NK-92 treated with Interleukin-12 subunit alpha and Interleukin-12 subunit beta, amount 100 ng/mL, for 24 hours (cell line): ENCODE data around the gene EEF1E1.
"Not testable (repeated sequence)": the region's sequence is repeated elsewhere in the genome, so short reads cannot be mapped to it uniquely, and the experiment has no call there.

Source experiments
- DNase-seq: peaks from one replicate; lab custom pipeline; 2025; lab: John Stamatoyannopoulos, UW

EEF1E1 gene

DNA sequence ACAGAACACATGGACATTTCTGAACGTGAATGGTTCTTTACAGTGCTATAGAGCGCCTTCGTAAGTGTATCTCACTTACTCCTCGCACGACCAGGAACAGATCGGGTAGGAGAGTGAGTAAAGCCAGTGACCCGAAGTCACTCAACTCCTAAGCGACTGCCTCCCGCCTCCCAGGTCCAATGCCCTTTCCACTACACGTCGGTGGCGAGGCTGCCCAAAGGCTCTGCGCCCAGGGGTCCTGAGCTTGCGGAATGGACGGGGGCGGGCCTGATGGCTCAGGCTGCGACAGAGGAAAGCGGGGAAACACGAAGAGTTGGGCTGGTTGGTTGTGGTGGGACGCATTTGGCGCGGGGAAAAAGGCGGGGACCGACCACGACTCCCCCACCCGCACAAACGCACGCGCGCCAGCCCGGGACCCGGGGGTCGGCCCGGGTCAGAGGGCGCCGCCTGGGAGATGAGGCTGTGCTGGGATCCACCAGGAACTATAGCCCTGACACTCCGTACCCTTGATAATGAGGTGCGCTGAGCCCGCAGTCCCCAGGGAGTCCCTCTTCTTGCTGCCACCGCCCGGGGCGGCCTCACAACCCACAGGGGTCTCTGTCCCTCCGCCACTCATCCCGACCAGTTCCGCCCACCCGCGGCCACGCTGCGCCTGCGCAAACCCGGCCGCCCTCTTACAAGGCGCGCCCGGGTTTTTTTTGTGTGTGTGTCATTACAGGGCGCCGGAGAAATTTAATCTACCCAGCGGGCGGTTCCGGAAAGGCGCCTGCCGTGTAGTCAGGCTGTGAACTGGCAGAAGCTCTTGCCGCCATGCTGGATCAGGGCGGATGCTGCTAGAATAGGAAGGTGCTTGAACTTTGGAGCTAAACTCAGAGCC is 38.3 kb downstream of the EEF1E1 start, which contains the start of gene BLOC1S5:
TSS of gene BLOC1S5 (minus strand) at position 629 of the 877 bp plus-strand sequence. CDS start at position 616, 13 bp downstream.
- peak; percentile 93 for DNase-seq

DNA sequence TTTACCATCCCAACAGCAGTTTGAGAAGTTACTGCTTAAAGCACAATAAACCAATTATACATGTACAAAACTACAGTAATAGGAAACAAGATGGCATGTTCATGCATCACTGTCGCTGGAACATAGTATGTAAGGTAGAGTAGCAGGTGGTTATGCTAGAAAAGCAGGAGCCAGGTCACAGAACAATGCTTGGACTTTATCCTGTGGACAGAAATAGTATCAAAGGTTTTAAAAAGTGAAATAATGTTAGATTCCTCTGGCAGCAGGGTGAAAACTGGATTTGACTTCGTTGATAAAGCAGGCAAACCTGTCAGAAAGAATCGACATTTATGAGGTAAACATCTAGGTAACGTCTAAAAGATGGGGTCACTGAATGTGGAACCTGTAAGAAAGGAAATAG is 40.6 kb downstream of the EEF1E1 start:
- no peak for DNase-seq

DNA sequence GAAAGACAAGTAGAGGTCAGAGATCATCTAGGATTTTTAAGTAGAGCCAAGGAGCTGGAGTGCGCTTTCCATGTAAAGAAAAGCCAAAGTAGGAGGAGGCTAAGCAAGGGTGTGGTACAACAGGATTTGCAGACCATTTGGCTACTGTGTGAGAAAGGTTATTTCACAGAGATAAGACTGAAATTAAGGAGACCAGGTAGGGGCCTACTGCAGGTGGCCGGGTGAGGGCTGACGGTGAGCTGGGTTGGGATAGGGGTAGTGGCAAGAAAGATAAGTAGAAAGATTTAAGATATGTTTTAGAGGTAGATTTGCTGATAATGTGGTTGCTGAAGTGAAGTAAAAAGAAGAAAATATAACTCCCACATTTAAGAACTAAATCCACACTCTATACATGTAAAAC is 42.0 kb downstream of the EEF1E1 start:
- no peak for DNase-seq

DNA sequence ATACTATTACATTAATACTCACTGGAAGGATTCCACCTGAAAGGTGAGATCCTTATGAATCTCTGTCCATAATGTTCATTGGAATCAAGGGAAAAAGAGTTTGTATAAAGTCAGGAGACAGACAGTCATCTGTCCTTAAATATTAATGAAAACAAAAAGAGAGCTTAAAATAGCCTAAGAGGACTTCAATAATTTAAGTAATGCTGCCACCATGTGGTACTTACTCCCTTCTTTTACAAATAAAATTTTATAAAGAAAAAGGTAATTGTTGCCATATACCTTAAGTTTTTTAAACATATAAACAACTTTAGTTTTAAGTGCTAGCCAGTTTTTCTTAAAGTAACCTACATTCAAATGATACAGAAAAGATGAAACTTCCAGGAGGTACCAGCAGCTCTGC is 43.2 kb downstream of the EEF1E1 start:
- DNase-seq, result no peak

DNA sequence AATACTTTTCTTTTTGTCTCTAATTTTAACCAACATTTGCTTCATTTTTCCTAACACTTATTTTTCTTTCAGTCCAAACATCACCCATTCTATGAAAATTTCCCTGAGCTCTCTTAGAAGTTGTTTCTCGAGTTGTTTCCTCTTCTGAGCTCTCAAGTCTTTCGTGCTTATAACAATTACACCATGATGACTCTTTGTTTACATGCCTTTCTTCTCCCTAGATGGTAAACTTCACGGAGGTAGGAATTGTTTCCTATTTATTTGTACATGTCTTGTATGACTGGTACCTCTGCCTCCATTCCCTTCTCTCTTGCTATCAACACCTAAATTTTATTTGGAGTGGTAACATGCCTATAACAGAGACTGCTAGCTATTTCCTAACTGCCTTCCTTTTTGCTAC is 44.6 kb downstream of the EEF1E1 start:
- no peak for DNase-seq

DNA sequence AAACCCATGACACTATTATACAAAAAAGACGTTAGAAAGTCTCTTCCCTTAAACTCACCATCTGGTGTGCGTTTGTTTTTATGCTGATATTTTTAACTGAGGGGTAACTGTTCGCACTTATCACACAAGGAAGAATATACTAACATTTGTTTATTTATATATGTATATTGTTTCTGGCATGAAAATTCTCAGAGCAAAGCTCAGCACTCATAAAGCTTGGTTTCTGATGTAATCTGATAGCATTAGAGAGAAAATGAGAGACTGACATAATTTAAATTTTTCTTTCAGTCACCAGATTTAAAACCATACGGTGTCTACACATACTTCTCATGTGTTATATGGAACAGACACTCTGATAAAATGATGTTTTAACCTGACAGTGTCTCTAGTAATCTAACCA is 45.1 kb downstream of the EEF1E1 start:
- DNase-seq, result no peak

DNA sequence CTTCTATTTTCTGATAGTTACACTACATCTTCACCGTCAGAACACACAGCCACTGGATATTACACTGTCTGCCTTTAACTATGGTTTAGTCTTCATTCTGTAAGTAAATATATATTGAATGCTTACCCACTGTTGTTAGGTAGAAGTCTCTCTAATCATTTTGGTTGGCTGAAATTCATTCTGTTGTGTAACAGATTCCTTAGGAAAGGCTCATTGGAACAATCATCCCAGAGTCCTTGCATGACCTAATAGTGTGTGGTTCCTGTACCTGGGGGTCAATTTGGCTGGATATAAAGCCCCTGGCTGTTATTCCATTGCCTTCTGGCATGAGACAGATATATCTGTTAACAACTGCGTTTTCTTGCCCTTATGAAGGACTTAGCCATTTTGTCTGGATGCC is 48.1 kb downstream of the EEF1E1 start:
- no peak for DNase-seq

DNA sequence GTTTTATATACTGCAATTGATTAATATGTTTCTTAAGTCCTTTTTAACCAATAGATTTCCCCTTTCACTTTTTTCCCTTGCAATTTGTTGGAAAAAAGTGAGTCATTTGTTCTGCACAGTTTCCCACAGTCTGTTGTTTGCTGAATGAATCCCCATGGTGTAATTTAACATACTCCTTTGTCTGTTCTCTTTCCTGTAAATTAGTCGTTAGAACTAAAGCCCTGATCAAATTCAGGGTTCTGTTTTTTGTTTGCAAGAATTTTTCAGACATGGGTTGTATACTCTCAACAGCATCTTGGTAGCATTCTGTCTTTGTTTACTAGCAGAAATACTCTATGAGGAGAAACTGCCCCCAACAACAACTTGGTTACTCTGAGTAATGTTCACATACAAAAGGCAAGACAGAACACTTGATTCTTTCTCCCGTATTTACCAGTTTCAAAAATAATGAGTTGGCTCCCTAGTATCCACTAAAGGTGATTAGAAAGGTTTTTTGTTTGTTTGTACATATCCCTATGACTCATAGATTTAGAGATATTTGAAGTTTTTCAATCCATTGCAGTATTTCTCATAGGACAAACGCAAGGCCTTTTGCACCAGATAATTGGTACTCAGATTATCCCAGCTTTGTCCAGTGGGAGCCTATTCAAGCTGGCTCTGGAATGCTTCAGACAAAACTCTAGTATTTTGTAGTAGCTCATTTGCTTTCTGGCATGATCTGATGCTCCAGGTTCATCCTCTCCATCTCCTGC is 54.6 kb downstream of the EEF1E1 start:
- no peak for DNase-seq

DNA sequence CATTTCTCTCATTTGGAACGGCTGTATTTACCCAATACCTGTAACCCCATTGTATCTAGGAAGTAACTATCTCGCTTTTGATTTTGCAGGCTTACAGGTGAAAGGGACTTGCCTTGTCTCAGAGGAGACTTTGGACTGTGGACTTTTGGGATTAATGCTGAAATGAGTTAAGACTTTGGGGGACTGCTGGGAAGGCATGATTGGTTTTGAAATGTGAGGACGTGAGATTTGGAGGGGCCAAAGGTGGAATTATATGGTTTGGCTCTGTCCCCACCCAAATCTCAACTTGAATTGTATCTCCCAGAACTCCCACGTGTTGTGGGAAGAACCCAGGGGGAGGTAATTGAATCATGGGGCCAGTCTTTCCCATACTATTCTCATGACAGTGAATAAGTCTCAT is 56.6 kb downstream of the EEF1E1 start:
- DNase-seq, result not testable (repeated sequence)

DNA sequence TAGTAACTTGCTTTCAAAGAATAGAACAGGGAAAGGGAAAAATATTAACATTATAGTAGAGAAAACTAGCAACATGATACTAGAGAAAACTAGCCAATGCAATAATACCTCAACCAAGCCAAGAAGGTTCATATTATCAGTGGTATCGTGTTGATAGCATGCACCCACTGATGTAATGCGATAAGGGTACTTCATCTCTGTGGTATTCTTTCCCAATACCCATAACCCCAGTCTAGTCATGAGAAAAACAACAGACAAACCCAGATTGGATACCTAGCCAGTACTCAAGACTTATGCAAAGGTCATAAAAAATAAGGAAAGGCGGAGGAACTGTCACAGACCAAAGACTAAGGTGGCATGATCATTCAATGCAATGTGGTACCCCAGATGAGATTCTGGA is 59.1 kb downstream of the EEF1E1 start:
- DNase-seq, result no peak

DNA sequence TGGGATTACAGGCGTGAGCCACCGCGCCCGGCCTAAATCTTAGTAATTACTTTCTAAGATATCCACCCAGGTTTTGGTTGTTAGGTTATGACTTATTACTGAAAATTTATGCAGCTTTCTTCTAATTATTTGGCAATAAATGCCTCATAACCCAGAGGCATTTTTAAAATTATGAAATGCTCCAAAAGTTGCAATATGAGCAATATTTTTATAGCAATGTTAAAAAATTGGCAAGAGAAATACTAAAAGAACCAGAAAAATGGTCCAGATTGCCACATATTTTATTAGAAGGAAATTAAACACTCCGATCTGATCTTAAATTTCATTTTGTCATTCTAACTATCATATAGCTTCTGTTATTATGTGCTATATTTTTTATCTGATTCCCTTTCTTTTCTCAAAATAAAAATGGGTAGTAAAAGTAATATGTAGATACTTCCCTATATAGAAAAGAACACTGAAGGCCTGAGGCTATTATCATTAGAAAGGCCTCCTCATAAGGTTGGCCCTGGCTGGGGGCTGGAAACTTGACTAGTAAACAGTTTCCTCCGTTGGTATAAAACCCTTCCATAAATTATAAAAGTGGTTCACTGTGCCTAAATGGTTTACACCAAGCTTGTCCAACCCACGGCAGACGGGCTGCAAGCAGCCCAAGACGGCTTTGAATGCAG is 60.3 kb downstream of the EEF1E1 start:
- DNase-seq, result no peak

DNA sequence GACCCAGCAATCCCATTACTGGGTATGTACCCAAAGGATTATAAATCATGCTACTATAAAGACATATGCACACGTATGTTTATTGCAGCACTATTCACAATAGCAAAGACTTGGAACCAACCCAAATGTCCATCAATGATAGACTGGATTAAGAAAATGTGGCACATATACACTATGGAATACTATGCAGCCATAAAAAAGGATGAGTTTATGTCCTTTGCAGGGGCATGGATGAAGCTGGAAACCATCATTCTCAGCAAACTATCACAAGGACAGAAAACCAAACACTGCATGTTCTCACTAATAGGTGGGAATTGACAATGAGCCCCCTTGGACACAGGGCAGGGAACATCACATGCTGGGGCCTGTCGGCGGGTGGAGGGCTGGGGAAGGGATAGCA is 68.2 kb downstream of the EEF1E1 start:
- not testable (repeated sequence) for DNase-seq

DNA sequence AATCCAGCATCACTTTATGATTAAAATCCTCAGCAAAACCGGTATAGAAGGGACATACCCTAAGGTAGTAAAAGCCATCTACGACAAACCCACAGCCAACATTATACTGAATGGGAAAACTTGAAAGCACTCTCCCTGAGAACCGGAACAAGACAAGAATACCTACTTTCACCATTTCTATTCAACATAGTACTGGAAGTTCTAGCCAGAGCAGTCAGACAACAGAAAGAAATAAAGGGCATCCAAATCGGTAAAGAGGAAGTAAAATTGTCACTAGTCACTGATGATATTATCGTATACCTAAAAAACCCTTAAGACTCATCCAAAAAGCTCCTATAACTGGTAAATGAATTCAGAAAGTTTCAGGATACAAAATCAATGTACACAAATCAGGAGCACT is 71.4 kb downstream of the EEF1E1 start:
- no peak for DNase-seq
